Panc1 (cell line): ENCODE measurements around the gene DBP. TPM values are rescaled to one million over a fixed set of nuclear protein-coding genes. Genes with fewer than 3 reads are reported as not detected.

Experiments
- ATAC-seq: fragments of 200-7000 bp; cut with Tn5 transposase; 2 replicates; pipeline ENCODE4 v1.9.1; 2020; ENCODE audit warnings: mild to moderate bottlenecking, moderate library complexity
- BruUV-seq: library from RNA; stranded (reverse); fragments of 400-500 nt; replicated peaks from 2 replicates; lab custom pipeline; 2021; lab: Mats Ljungman, UMichigan
- CTCF ChIA-PET: fragments of 300-600 bp; sonication (Branson Sonifier 250); formaldehyde crosslinking; loops from one replicate; lab custom pipeline; 2022; ENCODE audit warnings: antibody characterized with exemption; lab: Charles Lee
- POLR2A ChIA-PET: fragments of 300-600 bp; sonication (Branson Sonifier 250); formaldehyde crosslinking; loops from one replicate; lab custom pipeline; 2022; ENCODE audit warnings: antibody characterized with exemption; lab: Charles Lee
- DNase-seq: peaks from one replicate; pipeline ENCODE4 v3.0.0-alpha.2; 2010; ENCODE audit warnings: low read depth, low spot score
- H3K27ac ChIP-seq: 2 replicates; pipeline ENCODE4 v1.5.1; 2011; ENCODE audit warnings: mild to moderate bottlenecking, low read length, inconsistent platforms
- H3K27me3 ChIP-seq: fragments of 200-500 bp; sonication (Bioruptor generic); 2 replicates; pipeline ENCODE4 v1.6.0; 2014; ENCODE audit warnings: low read length, inconsistent platforms; ENCODE audit not compliant: control insufficient read depth, insufficient read depth
- H3K36me3 ChIP-seq: fragments of 200-500 bp; sonication (Bioruptor generic); 2 replicates; pipeline ENCODE4 v1.5.1; 2014; ENCODE audit warnings: inconsistent platforms, mild to moderate bottlenecking, low read length, moderate library complexity; ENCODE audit not compliant: control insufficient read depth, insufficient read depth
- H3K4me1 ChIP-seq: 2 replicates; pipeline ENCODE4 v1.5.1; 2011; ENCODE audit warnings: inconsistent platforms, mild to moderate bottlenecking, low read length, moderate library complexity; ENCODE audit not compliant: control insufficient read depth, insufficient read depth
- H3K4me3 ChIP-seq, 2 experiments: 2 replicates each; pipeline ENCODE4 v1.5.1; 2011 to 2012; ENCODE audit warnings: low read depth in 2 of 2, low read length in 2 of 2, mild to moderate bottlenecking in 2 of 2, inconsistent platforms in 1 of 2, moderate library complexity in 1 of 2
- H3K9me3 ChIP-seq: fragments of 200-500 bp; sonication (Bioruptor generic); 2 replicates; pipeline ENCODE4 v1.5.1; 2014; ENCODE audit warnings: low read depth, mild to moderate bottlenecking, inconsistent platforms, low read length, moderate library complexity; ENCODE audit not compliant: control insufficient read depth, insufficient read depth
- CTCF ChIP-seq: fragments of 450-650 bp; IDR thresholded peaks from 2 replicates; pipeline ENCODE4 v1.5.1; 2017; ENCODE audit warnings: mild to moderate bottlenecking
- POLR2AphosphoS5 ChIP-seq: IDR thresholded peaks from 2 replicates; pipeline ENCODE4 v1.6.1; 2012; ENCODE audit warnings: mild to moderate bottlenecking, low read depth, low read length, moderate library complexity
- REST ChIP-seq, 2 experiments: IDR thresholded peaks; 2 replicates each; pipeline ENCODE4 v1.6.1; 2011 to 2012; ENCODE audit warnings: low read depth in 2 of 2, control low read depth in 1 of 2, low read length in 1 of 2, mild to moderate bottlenecking in 1 of 2, moderate library complexity in 1 of 2; ENCODE audit not compliant: insufficient read depth in 1 of 2
- SIN3A ChIP-seq: IDR thresholded peaks from 2 replicates; pipeline ENCODE4 v1.6.1; 2012; ENCODE audit warnings: low read depth, mild to moderate bottlenecking, low read length, moderate library complexity, borderline replicate concordance; ENCODE audit not compliant: insufficient read depth
- TCF7L2 ChIP-seq: IDR thresholded peaks from 2 replicates; pipeline ENCODE4 v1.6.1; 2011; ENCODE audit warnings: mild to moderate bottlenecking, low read depth, low read length, inconsistent platforms
- in situ Hi-C: cut with HindIII; loops from 2 replicates; pipeline ENCODE4 v1.10.0; 2016; ENCODE audit warnings: low sequenced_read_pairs, low pct_unique_long_range_greater_than_20kb
- intact Hi-C: fragments of 100-400 bp; cut with micrococcal nuclease; formaldehyde crosslinking; loops from one replicate; pipeline ENCODE4 v1.10.0; 2022; ENCODE audit not compliant: unreplicated experiment
- total RNA-seq: library from RNA; stranded (reverse); gene quantifications from one replicate; pipeline ENCODE4 v1.2.1, GENCODE V29; 2021; ENCODE audit not compliant: unreplicated experiment

Gene DBP
- total RNA-seq, 1 experiment from 2014 or later, result 7.4 TPM

- ChIA-PET CTCF (no interaction called here), POLR2A (interaction anchor here (0.6 to 1.1 kb wide), 4 partner anchors 10 to 354 kb away, joined by 3 to 9 read pairs (median 5); partner anchors contain the start of gene RUVBL2)
- TF ChIP-seq POLR2AphosphoS5 (no peak), CTCF (no peak), TCF7L2 (no peak), REST (IDR thresholded peaks at IDR 0.05; ENCODE audit: insufficient read depth in 1 of 2, low read depth in 2 of 2, low read length in 1 of 2) (no peak), SIN3A (no peak)
- DNase-seq (no peak), ATAC-seq (no peak)
- Histone ChIP-seq H3K4me3 (peak overlapping the region; percentile 16 to 28; a peak in 3 of 4 replicates), H3K9me3 (no peaks in the 10 kb centered on the region), H3K27me3 (no peaks in the 10 kb centered on the region), H3K4me1 (peaks cover 10% of the 10 kb centered on the region), H3K27ac (no peak overlapping the region), H3K36me3 (no peaks in the 10 kb centered on the region; the same call in 1 of the 2 replicates)
- BruUV-seq, result no TSS peak
- intact Hi-C loops, result no loop called here
- in situ Hi-C loops, result no loop called here
Measured at GRCh38 chr19:48639483-48640375, 2.5 kb upstream of the DBP start.

GRCh38 chr19:48638831-48639381 lies 1.7 kb upstream of the DBP start:
- Histone ChIP-seq H3K36me3 (no peaks in the 10 kb centered on the region; the same call in 1 of the 2 replicates), H3K9me3 (no peaks in the 10 kb centered on the region), H3K27ac (peak overlapping the region; percentile 90), H3K4me1 (peaks cover 15% of the 10 kb centered on the region), H3K4me3 (no peak overlapping the region), H3K27me3 (no peaks in the 10 kb centered on the region)
- POLR2A ChIA-PET, result interaction anchor here (0.7 to 1.1 kb wide), 2 partner anchors 10 to 355 kb away, joined by 3 read pairs; partner anchors contain the start of gene RUVBL2
- DNase-seq, result no peak
- intact Hi-C loops, result no loop called here
- no TSS peak for BruUV-seq
- ATAC-seq, result no peak
- in situ Hi-C loops, result no loop called here
- TF ChIP-seq POLR2AphosphoS5 (no peak), SIN3A (no peak), CTCF (no peak), TCF7L2 (no peak), REST (IDR thresholded peaks at IDR 0.05; ENCODE audit: insufficient read depth in 1 of 2, low read depth in 2 of 2, low read length in 1 of 2) (no peak)
- CTCF ChIA-PET, result no interaction called here
